HCT116 (cell line): Measurements from ENCODE around the gene SLC22A8. TPM values are rescaled to one million over a fixed set of nuclear protein-coding genes. Genes with fewer than 3 reads are reported as not detected.

ENCODE experiments used
- total RNA-seq: library from RNA; stranded (reverse); gene quantifications from one replicate; pipeline ENCODE4 v1.2.1, GENCODE V29; 2021; ENCODE audit not compliant: unreplicated experiment

Gene SLC22A8
- total RNA-seq, 1 experiment from 2014 or later, result not detected

Other genes starting within 250 kb of the SLC22A8 start
- gene TAF6L, start 244.4 kb downstream of the SLC22A8 start, total RNA-seq, result 24.2 TPM
- 51.6 TPM for gene TMEM179B, start 228.4 kb downstream of the SLC22A8 start, total RNA-seq
- gene TMEM223, start 223.8 kb downstream of the SLC22A8 start, total RNA-seq, result 18.4 TPM
- gene NXF1, start 210.4 kb downstream of the SLC22A8 start, total RNA-seq, result 55.5 TPM
- gene STX5, start 183.8 kb downstream of the SLC22A8 start, total RNA-seq, result 29.5 TPM
- gene TEX54, start 183.0 kb downstream of the SLC22A8 start, total RNA-seq, result not detected
- 111 TPM for gene WDR74, start 176.3 kb downstream of the SLC22A8 start, total RNA-seq
- gene SLC3A2, start 134.9 kb downstream of the SLC22A8 start, total RNA-seq, result 418 TPM
- gene CHRM1, start 94.5 kb downstream of the SLC22A8 start, total RNA-seq, result 0.10 TPM
- gene SLC22A6, start 30.9 kb downstream of the SLC22A8 start, total RNA-seq, result not detected
- not detected for gene SLC22A24, start 128.4 kb upstream of the SLC22A8 start, total RNA-seq
- not detected for gene SLC22A25, start 227.8 kb upstream of the SLC22A8 start, total RNA-seq